SU-DHL-6 (cell line): ENCODE measurements around the gene C3orf33.

Source experiments
- CTCF ChIP-seq: fragments of 200-600 bp; sonication (generic); IDR thresholded peaks from one replicate; pipeline ENCODE4 v1.5.1; 2017; ENCODE audit warnings: antibody characterized with exemption, mild to moderate bottlenecking, low read length, moderate library complexity; ENCODE audit not compliant: insufficient read depth, poor library complexity, severe bottlenecking
- EZH2phosphoT487 ChIP-seq: fragments of 200-600 bp; sonication (generic), shearing (Covaris generic); conservative IDR thresholded peaks from 2 replicates; pipeline ENCODE4 v1.6.1; 2018; ENCODE audit warnings: mild to moderate bottlenecking, antibody characterized with exemption, low read length, moderate library complexity, mixed read lengths

- TF ChIP-seq CTCF, result no peak
- TF ChIP-seq EZH2phosphoT487, result no peak
Measured at GRCh38 chr3:155809181-155809580, 3.1 kb upstream of the C3orf33 start.
